ENCODE results near the gene WDPCP. TPM values are rescaled to one million over a fixed set of nuclear protein-coding genes. Genes with fewer than 3 reads are reported as not detected.
"Not testable (repeated sequence)": the region's sequence is repeated elsewhere in the genome, so short reads cannot be mapped to it uniquely, and the experiment has no call there.

The WDPCP gene
- total and polyA plus RNA-seq, 4 donors: 1.1 to 7.6 (median 2.7) TPM

GRCh38 chr2:63573726-63574345 is 14.4 kb downstream of the WDPCP start:
- not testable (repeated sequence) for H3K9me3 ChIP-seq (ENCODE audit: control insufficient read depth in 4 of 4, low read length in 3 of 4); H3K4me1 ChIP-seq (ENCODE audit: control insufficient read depth in 4 of 4, insufficient read depth in 4 of 4, low read length in 3 of 4); H3K9ac ChIP-seq (ENCODE audit: low read depth in 1 of 2, low read length in 2 of 2); H3K27me3 ChIP-seq (ENCODE audit: control insufficient read depth in 4 of 4, insufficient read depth in 4 of 4, low read length in 3 of 4); H3K4me3 ChIP-seq (ENCODE audit: low read depth in 1 of 3, low read length in 3 of 3); H3K27ac ChIP-seq (ENCODE audit: low read depth in 1 of 2, low read length in 2 of 2); DNase-seq (ENCODE audit: low spot score); H3K36me3 ChIP-seq (ENCODE audit: control insufficient read depth in 4 of 4, insufficient read depth in 3 of 4, low read depth in 1 of 4, low read length in 3 of 4)
- WGBS: 97% methylated on average over 13 of the region's 13 CpGs

- not testable (repeated sequence) for H3K4me3 ChIP-seq (ENCODE audit: low read depth in 1 of 3, low read length in 3 of 3); H3K9me3 ChIP-seq (ENCODE audit: control insufficient read depth in 4 of 4, low read length in 3 of 4); H3K27me3 ChIP-seq (ENCODE audit: control insufficient read depth in 4 of 4, insufficient read depth in 4 of 4, low read length in 3 of 4); DNase-seq (ENCODE audit: low spot score); H3K4me1 ChIP-seq (ENCODE audit: control insufficient read depth in 4 of 4, insufficient read depth in 4 of 4, low read length in 3 of 4); H3K27ac ChIP-seq (ENCODE audit: low read depth in 1 of 2, low read length in 2 of 2); H3K36me3 ChIP-seq (ENCODE audit: control insufficient read depth in 4 of 4, insufficient read depth in 3 of 4, low read depth in 1 of 4, low read length in 3 of 4); H3K9ac ChIP-seq (ENCODE audit: low read depth in 1 of 2, low read length in 2 of 2)
- 94% methylated on average over 3 of the region's 3 CpGs for WGBS
Observed at GRCh38 chr2:63573026-63573425, 15.3 kb downstream of the WDPCP start.

GRCh38 chr2:63572001-63572400 is 16.3 kb downstream of the WDPCP start:
- no peaks in the 10 kb centered on the region for H3K27me3 ChIP-seq (ENCODE audit: control insufficient read depth in 4 of 4, insufficient read depth in 4 of 4, low read length in 3 of 4)
- no peak for DNase-seq (ENCODE audit: low spot score)
- no peaks in the 10 kb centered on the region for H3K9me3 ChIP-seq (ENCODE audit: control insufficient read depth in 4 of 4, low read length in 3 of 4)
- H3K36me3 ChIP-seq (ENCODE audit: control insufficient read depth in 4 of 4, insufficient read depth in 3 of 4, low read depth in 1 of 4, low read length in 3 of 4): no peaks in the 10 kb centered on the region
- H3K9ac ChIP-seq (ENCODE audit: low read depth in 1 of 2, low read length in 2 of 2): no peak overlapping the region
- peaks cover 0 to 5% (median 0%) of the 10 kb centered on the region in 4 donors for H3K4me1 ChIP-seq (ENCODE audit: control insufficient read depth in 4 of 4, insufficient read depth in 4 of 4, low read length in 3 of 4)
- H3K27ac ChIP-seq (ENCODE audit: low read depth in 1 of 2, low read length in 2 of 2): no peak overlapping the region
- no peak for TF ChIP-seq NR2F2 (IDR thresholded peaks at IDR 0.05)
- TF ChIP-seq YY1 (IDR thresholded peaks at IDR 0.05): no peak
- TF ChIP-seq JUND (IDR thresholded peaks at IDR 0.05): no peak
- TF ChIP-seq RXRA (IDR thresholded peaks at IDR 0.05): no peak
- TF ChIP-seq SP1 (IDR thresholded peaks at IDR 0.05): no peak
- TF ChIP-seq, protein P1, sequence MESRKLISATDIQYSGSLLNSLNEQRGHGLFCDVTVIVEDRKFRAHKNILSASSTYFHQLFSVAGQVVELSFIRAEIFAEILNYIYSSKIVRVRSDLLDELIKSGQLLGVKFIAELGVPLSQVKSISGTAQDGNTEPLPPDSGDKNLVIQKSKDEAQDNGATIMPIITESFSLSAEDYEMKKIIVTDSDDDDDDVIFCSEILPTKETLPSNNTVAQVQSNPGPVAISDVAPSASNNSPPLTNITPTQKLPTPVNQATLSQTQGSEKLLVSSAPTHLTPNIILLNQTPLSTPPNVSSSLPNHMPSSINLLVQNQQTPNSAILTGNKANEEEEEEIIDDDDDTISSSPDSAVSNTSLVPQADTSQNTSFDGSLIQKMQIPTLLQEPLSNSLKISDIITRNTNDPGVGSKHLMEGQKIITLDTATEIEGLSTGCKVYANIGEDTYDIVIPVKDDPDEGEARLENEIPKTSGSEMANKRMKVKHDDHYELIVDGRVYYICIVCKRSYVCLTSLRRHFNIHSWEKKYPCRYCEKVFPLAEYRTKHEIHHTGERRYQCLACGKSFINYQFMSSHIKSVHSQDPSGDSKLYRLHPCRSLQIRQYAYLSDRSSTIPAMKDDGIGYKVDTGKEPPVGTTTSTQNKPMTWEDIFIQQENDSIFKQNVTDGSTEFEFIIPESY (IDR thresholded peaks at IDR 0.05): no peak
- no peak for TF ChIP-seq RAD21 (IDR thresholded peaks at IDR 0.05)
- TF ChIP-seq, protein P2, sequence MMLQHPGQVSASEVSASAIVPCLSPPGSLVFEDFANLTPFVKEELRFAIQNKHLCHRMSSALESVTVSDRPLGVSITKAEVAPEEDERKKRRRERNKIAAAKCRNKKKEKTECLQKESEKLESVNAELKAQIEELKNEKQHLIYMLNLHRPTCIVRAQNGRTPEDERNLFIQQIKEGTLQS (IDR thresholded peaks at IDR 0.05): no peak
- no peak for TF ChIP-seq EGR1 (IDR thresholded peaks at IDR 0.05; ENCODE audit: low read depth in 2 of 2)
- TF ChIP-seq, protein P3, sequence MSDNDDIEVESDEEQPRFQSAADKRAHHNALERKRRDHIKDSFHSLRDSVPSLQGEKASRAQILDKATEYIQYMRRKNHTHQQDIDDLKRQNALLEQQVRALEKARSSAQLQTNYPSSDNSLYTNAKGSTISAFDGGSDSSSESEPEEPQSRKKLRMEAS (IDR thresholded peaks at IDR 0.05): no peak
- no peak for TF ChIP-seq TAF1 (conservative IDR thresholded peaks at IDR 0.05)
- 87% methylated on average over 2 of the region's 2 CpGs for WGBS
- no peak overlapping the region for H3K4me3 ChIP-seq (ENCODE audit: low read depth in 1 of 3, low read length in 3 of 3)

- no peak for DNase-seq (ENCODE audit: low spot score)
- WGBS: 82% methylated on average over 2 of the region's 2 CpGs
- H3K4me1 ChIP-seq (ENCODE audit: control insufficient read depth in 4 of 4, insufficient read depth in 4 of 4, low read length in 3 of 4): peaks cover 0 to 5% (median 0%) of the 10 kb centered on the region in 4 donors
- no peaks in the 10 kb centered on the region for H3K36me3 ChIP-seq (ENCODE audit: control insufficient read depth in 4 of 4, insufficient read depth in 3 of 4, low read depth in 1 of 4, low read length in 3 of 4)
- H3K27ac ChIP-seq (ENCODE audit: low read depth in 1 of 2, low read length in 2 of 2): no peak overlapping the region
- H3K9ac ChIP-seq (ENCODE audit: low read depth in 1 of 2, low read length in 2 of 2): no peak overlapping the region
- H3K4me3 ChIP-seq (ENCODE audit: low read depth in 1 of 3, low read length in 3 of 3): no peak overlapping the region
- no peaks in the 10 kb centered on the region for H3K27me3 ChIP-seq (ENCODE audit: control insufficient read depth in 4 of 4, insufficient read depth in 4 of 4, low read length in 3 of 4)
- H3K9me3 ChIP-seq (ENCODE audit: control insufficient read depth in 4 of 4, low read length in 3 of 4): peaks cover 0 to 3% (median 0%) of the 10 kb centered on the region in 4 donors
- no peak for TF ChIP-seq HNF4G (IDR thresholded peaks at IDR 0.05)
Observed at GRCh38 chr2:63571291-63571690, 17.0 kb downstream of the WDPCP start.
